T-helper 1 cell (primary cell): ENCODE data around the gene TTC9C.
"Not testable (repeated sequence)": the region's sequence is repeated elsewhere in the genome, so short reads cannot be mapped to it uniquely, and the experiment has no call there.

ENCODE experiments used
- DNase-seq, 5 donors: peaks; one replicate each; pipeline ENCODE4 v3.0.0-alpha.2; 2012 to 2020
- total RNA-seq, 4 donors: gene quantifications; one replicate each; lab custom pipeline; 2026; lab: John Stamatoyannopoulos, UW

The TTC9C gene, protein sequence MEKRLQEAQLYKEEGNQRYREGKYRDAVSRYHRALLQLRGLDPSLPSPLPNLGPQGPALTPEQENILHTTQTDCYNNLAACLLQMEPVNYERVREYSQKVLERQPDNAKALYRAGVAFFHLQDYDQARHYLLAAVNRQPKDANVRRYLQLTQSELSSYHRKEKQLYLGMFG
- total RNA-seq: 6.2 to 12.8 (median 9.2) reads per million in 4 donors

DNA sequence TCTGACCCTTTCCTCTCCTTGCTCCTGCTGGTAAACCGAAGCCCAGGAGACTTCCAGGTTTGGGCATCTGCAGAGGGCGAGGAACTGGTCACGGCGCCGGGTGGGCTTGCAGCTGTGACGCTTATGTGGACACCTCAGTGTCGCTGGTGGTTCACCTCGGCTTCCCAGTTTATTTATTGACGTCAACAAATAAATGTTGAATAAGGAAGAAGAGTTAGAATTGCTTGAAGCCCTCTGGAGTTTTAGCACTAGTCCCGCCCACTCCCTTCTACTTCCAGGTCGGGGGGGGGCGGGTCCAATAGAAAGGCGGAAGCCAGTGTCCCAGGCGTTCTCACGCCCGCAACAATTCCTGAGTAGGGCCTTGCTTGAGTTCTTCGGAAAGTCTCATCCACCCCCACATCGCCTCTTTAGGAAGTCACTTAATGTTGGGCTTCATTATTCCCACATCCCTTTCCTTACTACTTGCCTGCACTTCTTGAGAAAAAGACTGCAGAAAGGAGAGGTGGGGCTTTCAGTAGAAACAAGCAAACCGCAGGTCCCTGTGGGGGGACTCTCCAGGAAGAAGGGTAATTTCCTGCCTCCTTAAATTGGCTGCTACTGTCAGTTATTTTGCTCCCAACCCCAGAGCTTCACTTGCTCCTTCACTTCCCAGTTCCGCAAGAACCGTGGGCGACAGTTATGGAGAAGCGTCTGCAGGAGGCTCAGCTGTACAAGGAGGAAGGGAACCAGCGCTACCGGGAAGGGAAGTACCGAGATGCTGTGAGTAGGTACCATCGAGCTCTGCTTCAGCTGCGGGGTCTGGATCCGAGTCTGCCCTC, at the start of gene TTC9C:
Gene TTC9C (plus strand): TSS at position 316 of the 818 bp plus-strand sequence. CDS start 363 bp downstream, at position 679.
- peak; percentile 68 to 87 (median 82) for DNase-seq

DNA sequence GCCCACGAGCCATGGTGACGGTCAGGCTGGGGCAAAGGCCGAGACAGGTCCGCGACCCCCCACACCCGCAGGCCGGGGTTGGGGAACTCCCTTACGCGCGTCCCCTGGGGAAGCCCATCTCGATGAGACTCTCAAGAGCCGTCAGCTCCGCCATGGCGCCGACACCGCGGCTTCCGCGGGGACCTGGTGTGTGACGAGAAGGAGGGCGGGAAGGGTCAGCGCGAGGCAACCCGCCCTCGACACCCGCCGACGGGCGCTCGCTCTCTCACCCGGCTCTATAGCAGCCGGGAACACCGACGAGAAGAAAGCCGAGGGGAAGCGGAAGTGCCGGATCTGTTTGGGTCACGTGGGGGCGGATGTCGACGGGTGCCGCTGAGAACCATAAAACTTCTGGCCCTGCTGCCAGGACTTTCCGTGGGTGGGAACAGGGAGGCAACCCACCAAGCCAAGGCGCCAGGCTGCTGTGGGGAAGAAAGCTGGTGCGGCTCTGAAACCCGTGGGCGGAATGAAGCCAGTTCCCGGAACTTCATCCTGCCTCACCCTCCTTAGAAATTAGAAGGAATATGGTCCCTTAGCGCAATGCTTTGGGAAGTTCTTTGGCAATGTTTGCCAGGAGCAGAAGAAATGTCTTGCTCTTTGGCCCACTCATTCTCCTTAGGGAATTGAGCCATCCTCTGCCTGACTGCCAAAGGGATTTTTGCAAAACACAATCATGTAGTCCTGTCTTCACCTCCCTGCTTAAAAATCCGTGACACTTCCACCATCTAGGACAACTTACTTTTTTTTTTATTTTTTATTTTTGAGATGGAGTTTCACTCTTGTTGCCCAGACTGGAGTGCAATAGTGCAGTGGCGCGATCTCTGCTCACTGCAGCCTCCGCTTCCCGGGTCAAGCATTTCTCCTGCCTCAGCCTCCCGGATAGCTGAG, 49.3 kb upstream of the TTC9C start, which contains the start of gene UBXN1:
Gene UBXN1 (minus strand): TSS at position 304 of the 927 bp plus-strand sequence. CDS start 150 bp downstream, at position 154.
- DNase-seq: peak; percentile 70 to 83 (median 77)

DNA sequence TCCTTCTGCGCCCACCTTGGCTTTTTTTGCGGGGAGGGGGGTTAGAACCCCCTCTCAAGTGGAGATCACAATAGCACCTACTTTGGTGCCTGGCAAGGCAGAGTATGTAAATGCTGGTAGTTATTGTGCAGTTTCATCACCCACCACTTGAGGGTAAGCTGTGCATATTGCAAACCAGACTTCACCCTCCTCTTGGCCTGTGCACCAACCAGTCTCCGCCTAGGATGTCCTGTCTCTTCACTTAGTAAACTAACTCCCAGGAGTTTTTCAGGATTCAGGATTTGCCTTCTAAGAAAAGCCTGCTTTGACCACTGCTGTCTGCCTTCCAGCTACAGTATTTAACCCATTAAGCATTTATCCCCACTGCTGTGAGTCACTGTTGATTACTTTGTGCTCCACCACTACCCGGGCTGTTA, 47.5 kb upstream of the TTC9C start:
- peak in 1 of 5 donors; percentile 67 for DNase-seq

DNA sequence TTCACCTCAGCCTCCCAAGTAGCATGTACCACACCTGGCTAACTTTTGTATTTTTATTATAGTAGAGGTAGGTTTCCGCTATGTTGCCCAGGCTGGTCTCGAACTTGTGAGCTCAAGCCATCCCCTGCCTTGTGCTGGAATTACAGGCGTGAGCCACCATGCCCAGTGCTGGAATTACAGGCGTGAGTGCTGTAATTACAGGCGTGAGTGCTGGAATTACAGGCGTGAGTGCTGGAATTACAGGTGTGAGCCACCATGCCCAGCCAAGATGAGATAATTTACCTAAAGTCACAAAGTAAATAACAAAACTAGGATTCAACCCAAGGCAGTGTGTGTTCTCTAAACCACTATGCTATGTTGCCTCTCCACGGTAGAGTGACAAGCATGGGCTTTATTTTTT, 45.8 kb upstream of the TTC9C start:
- no peak for DNase-seq

DNA sequence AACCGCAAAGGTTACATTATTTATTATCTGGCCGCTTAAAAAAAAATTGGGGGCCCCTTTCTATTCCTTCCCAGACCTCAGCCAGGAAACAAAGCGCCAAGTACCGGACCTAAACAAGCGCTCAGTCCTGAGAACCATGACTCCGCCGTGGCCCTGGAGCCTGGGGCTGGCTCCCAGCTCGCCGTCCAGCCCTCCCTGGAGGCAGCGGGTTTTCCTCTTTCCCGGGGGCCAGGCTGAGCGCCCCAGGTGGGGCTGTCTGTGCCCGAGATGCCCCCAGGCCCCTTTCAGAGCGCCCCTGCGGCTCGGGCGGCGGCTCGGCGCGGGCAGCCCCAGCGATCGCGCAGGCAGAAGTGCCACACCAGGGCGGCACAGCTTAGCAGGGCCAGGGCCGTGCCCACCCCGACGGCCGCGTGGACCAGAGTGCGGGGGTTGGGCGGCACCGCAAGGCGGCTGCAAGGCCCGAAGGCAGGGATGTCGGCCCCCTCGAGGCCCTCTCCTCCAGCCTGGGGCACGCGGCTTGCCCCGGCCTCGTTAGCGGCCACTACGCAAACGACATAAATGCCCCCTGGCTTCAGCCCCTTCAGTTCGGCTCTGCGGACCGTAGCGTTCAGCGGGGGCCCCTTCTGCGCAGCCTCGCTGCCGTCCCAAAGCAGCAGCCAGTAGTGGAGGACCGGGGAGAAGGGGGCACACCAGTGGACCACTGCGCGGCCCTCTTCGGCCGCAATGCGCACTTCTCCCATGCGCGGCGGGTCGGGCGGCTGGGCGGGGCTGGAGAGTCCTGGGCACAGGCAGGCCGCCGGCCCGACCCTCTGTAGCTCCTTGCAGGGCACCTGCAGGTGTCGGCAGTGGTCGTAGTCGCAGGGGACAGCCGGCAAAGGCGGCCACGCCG, 40.5 kb upstream of the TTC9C start:
- no peak for DNase-seq

DNA sequence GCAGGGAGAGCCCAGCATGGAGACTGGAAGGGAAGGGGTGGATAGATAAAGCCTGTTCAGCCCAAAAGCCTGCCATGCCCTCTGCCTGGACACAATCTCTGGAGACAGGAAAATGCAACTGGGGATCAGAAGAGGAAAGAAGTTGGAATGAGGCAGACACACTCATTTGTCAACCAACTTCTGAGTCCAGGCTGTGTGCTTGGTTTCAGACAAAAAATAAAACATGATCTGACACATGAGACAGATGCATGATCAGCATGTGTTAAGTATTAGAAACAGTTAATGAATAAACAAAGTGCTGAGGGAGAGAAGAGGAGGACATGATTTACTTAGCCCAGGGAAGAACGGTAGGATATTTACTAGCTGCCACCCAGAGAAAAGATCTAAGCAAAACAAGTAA, 39.8 kb upstream of the TTC9C start:
- DNase-seq: no peak

DNA sequence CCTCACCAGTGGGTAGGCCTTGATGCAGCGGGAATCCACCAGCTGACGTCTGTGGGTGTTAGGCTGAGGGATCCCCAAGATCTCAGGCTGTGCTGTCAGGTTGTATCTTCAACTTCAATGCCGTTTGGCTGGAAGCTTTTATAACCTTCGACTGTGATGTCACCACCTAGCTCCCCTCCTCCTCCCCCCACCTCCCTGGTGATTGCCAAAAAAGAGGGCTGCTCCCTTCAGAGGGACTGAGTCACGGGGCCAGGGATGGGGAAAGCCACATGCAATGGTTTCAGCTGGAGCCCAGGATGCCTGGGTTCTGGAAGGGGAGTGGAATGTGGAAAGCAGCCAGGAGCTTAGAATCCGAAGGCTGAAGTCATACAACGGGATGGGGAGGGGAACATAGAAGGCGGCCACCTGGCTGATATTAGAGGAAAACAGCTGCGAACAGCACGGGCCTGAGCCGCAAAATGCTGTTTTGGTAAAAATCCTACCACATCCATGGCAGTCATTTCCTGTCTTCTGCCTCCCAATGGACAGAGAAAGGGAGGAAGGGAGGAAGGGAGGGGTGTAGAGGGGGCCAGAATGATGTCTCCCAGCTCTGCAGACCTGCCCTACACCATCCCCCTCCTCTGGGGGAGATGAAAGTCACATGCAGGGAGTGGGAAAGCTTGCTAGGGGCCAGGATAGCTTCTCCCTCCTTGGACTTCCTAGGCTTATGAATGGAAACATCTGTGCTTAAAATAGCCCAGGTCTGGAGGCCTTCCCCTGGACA, 38.7 kb upstream of the TTC9C start, which contains the start of gene LRRN4CL:
Gene LRRN4CL (minus strand): TSS at position 110 of the 763 bp plus-strand sequence. CDS start 1,022 bp downstream, outside the sequence.
- DNase-seq: no peak

DNA sequence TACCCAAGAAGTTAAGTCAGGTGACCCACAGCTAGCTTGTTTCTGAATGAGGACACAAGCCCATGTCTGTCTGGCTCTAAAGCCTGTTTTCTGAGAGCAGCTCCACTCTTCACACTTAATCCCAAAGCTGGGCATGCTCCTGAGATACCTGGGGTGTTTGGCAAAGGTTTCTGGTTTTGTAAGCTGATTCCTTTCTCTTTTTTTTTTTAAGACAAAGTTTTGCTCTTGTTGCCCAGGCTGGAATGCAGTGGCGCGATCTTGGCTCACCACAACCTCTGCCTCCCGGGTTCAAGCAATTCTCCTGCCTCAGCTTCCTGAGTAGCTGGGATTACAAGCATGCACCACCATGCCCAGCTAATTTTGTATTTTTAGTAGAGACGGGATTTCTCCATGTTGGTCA, 34.7 kb upstream of the TTC9C start:
- DNase-seq: not testable (repeated sequence)

DNA sequence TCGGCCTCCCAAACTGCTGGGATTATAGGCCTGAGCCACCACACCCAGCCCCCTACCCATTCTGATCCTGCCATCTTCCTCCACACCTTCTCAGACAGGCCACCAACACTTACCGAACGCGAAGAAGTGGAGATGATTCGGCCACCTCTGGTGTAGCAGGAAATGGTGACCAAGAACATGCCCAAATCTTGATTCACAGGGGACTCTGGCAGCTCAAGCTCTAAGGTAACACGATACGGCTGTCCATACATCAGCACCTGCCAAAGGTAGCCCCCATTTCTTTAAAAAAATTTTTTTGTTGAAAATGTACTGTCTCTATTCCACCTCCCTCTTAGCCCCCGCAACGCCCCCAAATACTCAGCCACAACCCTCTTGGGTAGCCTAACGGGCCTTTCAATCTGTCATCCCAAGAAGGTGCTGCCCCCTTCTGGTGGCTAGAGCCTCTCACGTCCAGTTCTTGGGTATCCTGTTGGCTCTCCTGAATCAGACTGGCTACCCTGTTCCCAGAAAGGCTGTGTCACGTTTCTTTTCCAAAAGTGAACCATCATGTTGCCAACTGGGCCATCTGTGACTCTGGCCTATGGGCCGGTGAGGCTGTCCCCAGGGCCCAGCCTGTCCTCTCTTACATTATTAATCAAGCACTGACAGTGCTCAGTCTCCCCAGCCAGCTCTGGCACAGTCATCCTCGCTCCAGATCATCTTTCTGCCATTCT, 33.7 kb upstream of the TTC9C start:
- DNase-seq: peak; percentile 47 to 75 (median 68)

DNA sequence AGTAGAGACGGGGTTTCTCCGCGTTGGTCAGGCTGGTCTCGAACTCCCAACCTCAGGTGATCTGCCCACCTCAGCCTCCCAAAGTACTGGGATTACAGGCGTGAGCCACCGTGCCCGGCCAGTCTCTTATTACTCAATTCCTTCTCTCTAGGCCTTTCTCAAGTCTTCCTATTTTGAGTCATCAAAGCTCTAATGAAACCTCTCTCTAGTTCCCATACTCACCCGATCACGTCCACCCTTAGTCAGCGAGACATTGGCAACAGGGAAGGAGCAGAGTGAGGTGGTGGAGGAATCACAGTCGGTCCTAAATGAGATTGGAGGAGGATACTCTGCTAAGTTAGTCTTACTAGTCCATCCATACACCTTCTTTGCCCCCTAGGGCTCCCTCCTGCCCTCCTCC, 26.0 kb upstream of the TTC9C start:
- no peak for DNase-seq

DNA sequence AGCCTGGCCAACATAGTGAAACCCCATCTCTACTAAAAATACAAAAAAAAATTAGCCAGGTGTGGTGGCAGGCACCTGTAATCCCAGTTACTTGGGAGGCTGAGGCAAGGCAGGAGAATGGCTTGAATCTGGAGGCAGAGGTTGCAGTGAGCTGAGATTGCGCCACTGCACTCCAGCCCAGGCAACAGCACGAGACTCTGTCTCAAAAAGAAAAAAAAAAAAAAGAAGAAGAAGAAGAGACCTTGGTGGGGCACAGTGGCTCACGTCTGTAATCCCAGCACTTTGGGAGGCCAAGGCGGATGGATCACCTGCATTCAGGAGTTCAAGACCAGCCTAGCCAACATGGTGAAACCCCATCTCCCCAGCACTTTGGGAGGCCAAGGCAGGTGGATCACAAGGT, 24.4 kb upstream of the TTC9C start:
- not testable (repeated sequence) for DNase-seq

DNA sequence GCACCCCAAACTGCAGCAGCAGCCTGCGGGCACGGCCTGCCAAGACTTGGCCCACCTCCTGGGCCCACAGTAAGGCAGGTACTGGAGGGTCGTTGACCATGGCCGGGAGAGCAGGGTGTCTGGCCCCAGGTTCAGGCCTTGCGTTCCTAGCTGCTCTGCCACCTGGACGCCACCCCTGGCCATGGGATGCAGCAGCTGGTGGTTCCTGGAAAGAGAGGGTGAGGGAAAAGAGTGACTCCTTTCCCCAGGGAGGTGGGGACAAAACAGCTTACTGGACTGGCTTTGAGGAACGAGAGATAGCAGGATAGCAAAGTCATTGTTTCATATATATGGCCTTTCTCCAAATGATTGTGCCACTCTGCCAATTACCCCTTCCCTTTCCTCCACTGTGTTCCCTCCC, 22.9 kb upstream of the TTC9C start:
- DNase-seq: no peak

DNA sequence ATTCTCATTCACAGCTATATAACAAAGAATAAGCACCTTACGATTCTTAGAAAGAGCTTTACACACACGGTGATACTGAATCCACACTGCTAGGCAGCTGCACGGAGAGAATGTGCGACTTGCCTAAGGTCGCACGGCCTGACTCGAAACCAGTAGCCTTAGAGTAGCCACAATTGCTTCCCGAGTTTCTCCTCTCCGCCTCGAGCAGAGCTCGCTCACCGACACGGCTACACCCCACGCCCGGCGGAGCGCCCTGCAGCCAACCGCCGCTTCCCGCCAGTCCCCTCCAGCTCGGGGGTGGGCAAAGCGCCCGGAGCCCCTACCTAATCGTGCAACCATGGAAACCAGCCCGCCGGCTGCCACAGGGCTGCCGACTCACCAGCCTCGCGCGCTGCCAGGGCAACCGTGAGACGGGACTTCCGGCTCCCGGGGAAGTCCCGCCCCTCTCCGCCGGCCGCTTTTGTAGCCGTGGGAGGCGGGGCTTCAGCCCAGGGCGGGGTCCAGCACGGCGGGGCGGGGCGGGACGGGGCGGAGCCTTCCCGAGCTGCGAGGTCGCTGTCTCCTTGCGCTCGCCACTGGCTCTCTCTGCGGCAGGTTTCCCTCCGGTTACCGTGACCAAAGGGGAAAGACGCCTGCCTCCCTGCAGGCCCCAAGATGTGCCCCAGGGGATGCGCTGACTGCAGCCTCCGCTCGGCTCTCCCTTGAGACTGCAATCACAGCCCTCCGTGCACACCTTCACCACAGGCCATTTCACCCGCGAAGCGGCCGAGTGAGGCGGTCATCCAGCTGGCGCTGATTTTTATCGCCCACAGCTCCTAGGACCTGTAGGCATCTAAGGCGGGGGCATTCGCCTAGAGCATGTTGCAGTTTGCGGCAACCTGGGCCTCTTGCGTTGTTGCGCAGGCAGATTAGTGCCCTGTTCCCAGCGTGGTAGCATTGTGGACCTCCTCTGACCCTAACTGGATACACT, 22.1 kb upstream of the TTC9C start:
- DNase-seq: peak; percentile 91 to 96 (median 92)

DNA sequence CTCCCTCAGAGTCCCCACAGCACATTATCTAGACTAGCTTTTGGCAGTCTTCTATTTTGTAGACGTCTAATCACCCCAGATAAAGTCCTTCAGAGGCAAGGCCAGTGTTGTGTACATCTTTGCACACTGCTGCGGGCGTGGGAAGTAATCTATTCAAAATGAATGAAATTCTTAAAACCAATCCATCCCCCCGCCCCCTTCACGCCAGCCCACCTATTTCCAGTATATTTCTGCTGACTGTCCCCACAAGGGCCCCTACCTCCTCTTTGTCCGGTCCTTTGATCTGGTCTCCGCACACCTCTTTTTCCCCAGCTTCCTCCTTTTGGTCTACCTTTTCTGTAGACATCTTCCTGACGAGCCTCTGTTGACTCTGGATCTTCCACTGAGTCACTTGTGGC, 21.4 kb upstream of the TTC9C start:
- no peak for DNase-seq

DNA sequence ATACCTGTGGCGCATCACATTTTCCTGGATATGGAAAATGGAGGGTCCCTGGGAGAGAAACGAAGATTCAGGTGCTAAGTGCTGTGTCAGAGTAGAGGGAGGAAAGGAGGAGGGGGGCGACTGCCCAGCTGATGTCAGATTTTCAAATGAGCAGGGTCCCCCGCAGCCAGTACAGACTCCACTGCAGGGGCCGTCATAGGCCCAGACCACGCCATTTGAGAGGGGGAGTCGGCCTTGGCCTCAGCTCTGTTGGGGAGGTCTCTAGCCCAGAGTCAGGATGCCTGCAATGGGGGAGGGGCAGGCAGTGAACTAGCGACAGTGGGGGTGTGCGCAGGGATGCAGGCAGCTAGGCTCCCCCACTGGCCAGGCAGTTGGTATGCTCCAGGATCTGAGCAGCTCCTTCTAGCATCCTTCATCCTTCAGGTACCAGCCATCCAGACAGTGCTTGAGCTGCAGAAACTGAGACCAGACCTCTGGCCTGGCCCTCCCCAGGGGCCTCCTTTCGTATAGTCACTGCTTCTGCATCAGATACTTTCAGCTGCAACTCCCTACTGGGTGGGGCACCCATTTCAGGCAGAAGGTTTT, 20.9 kb upstream of the TTC9C start, which contains the start of the genes BSCL2 and GNG3:
Gene BSCL2 (minus strand): TSS at position 148 of the 585 bp plus-strand sequence. CDS start 229 bp downstream, outside the sequence.
Gene GNG3 (plus strand): TSS at position 400 of the 585 bp plus-strand sequence. CDS start 620 bp downstream, outside the sequence.
- DNase-seq: no peak

DNA sequence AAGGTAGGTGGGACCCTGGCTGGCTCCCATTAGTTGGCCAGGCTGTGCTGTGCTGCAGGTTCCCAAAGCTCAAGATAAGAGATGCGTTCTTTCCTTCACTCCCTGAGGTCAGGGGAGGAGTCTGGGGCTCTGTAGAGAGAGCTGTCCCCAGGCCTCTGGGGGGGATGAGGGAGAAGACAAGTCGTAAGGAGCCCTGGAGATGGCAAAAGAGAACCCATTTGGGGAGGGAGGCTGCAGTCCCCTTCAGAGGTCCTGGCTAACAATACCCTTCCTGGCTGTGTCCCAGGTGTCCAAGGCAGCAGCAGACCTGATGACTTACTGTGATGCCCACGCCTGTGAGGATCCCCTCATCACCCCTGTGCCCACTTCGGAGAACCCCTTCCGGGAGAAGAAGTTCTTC, 19.9 kb upstream of the TTC9C start:
- DNase-seq: no peak

DNA sequence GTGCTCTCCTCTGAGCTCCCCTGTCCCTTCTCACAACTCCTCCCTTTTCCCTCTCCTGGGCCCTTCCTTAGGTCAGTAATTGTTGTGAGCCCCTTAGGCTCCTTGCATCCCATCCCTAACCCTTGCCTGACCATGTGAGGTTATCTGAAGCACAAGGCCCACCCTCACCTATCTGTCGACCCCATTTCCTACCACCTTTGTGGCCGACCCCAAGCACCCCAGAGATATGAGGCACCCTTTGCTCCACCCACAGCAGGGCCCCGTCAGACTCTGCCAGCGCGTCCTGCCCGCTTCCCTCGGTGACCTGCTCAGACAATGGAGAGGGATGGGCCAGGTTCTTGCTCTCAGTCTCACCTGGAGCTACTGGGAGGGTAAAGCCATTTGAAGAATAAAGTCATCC, 19.5 kb upstream of the TTC9C start:
- peak in 3 of 5 donors; percentile 29 to 36 (median 30) for DNase-seq
